Stimulated activated naive CD8-positive, alpha-beta T cell treated with anti-CD3 and anti-CD28 coated beads, Interleukin-15, Interleukin-2, amounts not matched to agents 100 U/mL and 50 U/mL, for 24 hours (primary cell): ENCODE results near the gene ELF4.
"Not testable (repeated sequence)": the region's sequence is repeated elsewhere in the genome, so short reads cannot be mapped to it uniquely, and the experiment has no call there.

ENCODE experiments used
- ATAC-seq: fragments of 150-1000 bp; cut with Tn5 transposase; one replicate; pipeline ENCODE4 v1.10.0; 2021
- DNase-seq: peaks from one replicate; pipeline ENCODE4 v3.0.0; 2021

Gene ELF4

DNA sequence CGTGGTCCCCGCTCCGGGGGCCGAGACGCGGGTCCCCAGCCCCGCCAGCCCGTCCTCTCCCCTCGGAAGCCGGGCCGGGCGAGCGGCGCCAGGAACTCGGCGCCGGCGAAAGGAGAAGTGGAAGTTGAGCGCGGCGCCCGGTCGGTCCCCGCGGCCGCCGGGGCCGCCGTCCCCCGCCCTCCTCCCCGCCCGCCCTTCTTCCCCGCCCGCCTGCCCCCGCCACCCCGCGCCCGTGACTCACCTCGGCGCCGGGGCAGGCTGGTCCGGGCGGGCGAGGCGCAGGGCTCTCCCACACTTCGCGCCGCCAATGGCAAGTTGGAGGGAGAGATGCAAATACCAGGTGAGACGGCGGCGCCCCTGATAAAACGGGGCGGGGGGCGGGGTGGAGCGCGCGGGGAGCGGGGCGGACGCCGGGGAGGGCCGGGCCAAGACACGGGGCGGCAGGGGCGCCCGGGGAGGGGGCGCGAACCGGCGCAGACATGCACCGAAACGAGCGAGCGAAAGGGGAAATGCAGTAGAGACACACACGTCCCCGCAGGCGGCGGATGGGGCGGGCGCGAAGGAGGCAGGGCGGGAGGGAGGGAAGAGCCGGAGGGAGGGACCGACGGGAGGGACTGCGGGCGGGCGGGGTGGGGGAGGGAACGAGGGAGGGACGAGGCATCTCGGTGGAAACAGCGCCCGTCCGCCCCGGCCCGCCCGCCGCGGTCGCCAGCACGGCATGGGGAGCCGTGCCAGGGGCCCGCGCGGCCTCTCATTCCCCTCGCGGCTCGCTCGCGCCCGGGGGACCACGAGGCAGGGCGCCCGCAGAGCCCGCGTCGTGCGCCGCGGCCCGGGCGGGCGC lies at the start of gene ELF4:
Gene ELF4, minus strand, starts transcription at position 119 of the 841 bp plus-strand sequence. CDS start 29,167 bp downstream, outside the sequence.
- DNase-seq: peak; percentile 57
- peak; percentile 56 for ATAC-seq

GRCh38 chrX:130159776-130160175 lies 49.5 kb upstream of the ELF4 start:
- DNase-seq (no peak), ATAC-seq (no peak)

GRCh38 chrX:130158311-130158710 lies 48.0 kb upstream of the ELF4 start:
- ATAC-seq (no peak), DNase-seq (no peak)

DNA sequence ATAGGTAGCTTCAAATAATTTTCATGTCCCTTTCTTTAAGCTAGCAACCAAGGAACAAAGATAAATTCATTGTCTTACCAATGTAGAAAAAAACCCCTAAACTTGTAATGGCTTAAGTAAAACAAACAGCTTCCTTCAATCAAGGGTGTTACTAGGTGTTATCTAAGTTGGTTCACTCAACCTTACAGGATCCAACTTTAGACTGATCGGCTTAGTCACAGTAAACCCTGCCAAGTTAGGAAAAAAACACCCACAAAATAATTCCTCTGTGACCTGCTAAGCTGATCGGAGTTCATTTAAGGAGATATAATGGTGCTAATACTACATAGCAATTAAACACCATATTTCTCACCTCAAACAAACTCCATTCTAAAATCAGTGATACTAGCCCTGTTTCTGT lies 45.3 kb upstream of the ELF4 start:
- no peak for DNase-seq
- ATAC-seq: no peak

DNA sequence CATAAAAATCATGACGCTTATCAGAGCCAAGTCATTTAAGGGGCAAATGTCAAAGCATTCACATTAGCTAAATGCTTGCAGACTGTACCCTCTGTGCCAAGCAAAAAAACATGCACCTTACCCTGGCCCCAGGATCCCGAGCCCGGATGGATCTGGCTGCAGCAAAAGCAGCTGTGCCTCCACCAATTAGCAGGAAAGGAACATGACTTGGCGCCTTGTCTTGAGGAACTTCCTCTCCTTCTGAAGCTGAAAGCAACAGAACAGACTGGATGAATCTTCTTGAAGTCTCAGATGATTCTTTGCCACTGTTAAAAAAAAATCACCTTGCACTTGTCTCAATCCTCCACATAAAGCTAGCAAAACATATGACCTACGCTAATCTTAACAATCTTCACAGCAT lies 37.3 kb upstream of the ELF4 start:
- DNase-seq (no peak), ATAC-seq (no peak)

GRCh38 chrX:130145123-130145522 lies 34.8 kb upstream of the ELF4 start:
- DNase-seq: no peak
- ATAC-seq: no peak

DNA sequence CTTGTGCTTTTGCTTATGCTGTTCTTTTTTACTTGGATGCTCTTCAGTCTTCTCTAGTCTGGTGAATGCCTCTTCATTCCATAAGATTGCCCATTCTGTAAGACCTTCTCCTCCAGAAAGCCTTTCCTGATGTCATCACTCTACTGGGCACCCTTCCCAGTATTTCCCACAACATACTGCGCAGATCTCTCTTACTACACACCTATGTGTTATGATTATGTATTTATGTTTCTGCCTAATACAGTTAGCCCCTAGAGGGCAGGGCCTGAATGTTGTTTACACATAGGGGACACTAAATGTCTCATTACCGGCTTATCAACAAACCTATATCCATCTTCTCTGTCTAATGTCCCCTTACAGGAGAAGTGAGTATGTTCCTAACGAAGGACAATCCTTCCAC lies 34.2 kb upstream of the ELF4 start:
- ATAC-seq: no peak

GRCh38 chrX:130139474-130140201 lies 29.3 kb upstream of the ELF4 start:
- DNase-seq (no peak), ATAC-seq (no peak)

More for the DNA sequence above, 34.2 kb upstream of the ELF4 start:
- DNase-seq: no peak

- DNase-seq (no peak), ATAC-seq (no peak)
These were observed 26.7 kb upstream of the ELF4 start for GRCh38 chrX:130136961-130137360.

GRCh38 chrX:130136496-130136895 lies 26.2 kb upstream of the ELF4 start:
- DNase-seq (no peak), ATAC-seq (no peak)

- ATAC-seq: no peak
- no peak for DNase-seq
These were observed 20.7 kb upstream of the ELF4 start for GRCh38 chrX:130130990-130131389.

DNA sequence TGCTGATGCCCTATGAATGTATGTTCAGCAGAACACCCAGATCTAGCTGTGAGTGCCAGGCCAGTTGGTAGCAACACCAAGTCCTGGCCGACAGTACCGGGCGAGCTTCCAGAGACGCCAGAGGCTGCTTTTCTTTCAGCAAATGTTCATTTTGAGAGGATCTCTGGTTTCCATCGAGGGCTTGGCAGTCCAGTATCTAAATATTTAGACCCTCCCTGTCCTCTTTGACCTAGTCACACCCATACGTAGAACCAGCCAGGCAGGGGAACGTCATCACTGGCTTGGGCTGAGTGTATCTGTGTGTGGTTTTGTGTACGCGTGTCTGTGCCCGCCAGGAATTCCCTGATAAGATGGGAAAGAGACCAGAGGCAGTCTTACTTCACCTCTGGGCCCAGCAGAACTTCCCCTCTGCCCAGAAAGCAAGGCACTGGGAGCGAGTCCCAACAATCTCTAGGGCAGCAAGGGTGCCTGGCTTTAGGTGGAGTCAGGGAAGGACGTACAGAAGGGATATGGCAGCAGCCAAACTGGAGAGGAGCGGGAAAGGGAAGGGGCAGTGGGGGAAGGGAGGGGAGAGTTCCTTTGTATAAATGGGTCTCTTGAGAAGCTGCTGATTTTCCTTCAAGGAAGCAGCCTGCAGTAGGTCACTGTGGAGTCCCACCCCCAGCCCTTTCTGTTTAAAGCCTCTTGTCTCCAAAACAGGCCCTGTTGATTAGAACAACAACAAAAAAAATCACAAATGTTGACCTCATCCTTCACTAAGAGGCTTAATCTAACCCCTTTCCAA lies 15.0 kb upstream of the ELF4 start:
- no peak for ATAC-seq
- DNase-seq: no peak

- DNase-seq (no peak), ATAC-seq (no peak)
These were observed 14.3 kb upstream of the ELF4 start for GRCh38 chrX:130124577-130124976.

DNA sequence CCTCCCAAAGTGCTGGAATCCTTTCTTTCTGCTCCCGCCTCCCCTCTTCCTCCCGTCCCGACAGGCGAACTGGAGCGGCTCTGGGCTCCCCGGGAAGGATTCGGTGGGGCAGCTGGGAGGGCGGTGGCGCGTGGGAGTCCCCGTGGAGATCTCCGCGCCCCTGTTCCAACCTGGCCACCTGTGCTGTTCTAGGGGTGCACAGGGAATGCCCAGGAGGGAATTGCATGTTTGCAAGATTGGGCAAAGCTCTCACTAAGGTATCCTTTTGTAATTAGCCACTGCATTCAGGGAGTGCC lies 11.2 kb upstream of the ELF4 start:
- ATAC-seq: no peak
- no peak for DNase-seq

GRCh38 chrX:130120746-130121504 lies 10.6 kb upstream of the ELF4 start:
- peak; percentile 72 for DNase-seq
- peak; percentile 85 for ATAC-seq

DNA sequence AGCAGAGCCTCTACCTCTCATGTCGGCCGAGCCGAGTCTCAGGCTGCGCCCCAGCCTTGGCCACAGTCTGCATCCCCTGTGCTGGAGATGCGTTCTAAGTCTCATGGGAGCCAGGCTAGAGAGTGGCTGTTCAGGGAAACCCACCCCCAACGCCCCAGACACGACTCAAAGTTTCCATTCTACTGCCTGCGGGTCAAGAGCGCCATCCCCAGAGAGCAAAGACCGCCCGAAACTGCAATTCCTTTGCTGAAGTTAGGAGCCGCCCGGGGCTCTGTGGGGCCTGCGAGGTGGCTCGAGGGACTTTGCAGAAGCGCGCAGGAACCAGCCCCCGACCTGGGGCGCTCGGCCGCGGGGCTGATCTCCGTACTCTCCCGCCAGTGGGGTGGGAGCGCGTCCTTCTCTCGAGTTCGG lies 10.0 kb upstream of the ELF4 start:
- DNase-seq (peak; percentile 39), ATAC-seq (peak; percentile 41)

GRCh38 chrX:130119312-130119898 lies 9.1 kb upstream of the ELF4 start:
- no peak for ATAC-seq
- DNase-seq: no peak

GRCh38 chrX:130118441-130119311 lies 8.4 kb upstream of the ELF4 start:
- ATAC-seq: peak; percentile 10
- no peak for DNase-seq

- DNase-seq: no peak
- no peak for ATAC-seq
These were observed 6.9 kb upstream of the ELF4 start for GRCh38 chrX:130117166-130117565.

DNA sequence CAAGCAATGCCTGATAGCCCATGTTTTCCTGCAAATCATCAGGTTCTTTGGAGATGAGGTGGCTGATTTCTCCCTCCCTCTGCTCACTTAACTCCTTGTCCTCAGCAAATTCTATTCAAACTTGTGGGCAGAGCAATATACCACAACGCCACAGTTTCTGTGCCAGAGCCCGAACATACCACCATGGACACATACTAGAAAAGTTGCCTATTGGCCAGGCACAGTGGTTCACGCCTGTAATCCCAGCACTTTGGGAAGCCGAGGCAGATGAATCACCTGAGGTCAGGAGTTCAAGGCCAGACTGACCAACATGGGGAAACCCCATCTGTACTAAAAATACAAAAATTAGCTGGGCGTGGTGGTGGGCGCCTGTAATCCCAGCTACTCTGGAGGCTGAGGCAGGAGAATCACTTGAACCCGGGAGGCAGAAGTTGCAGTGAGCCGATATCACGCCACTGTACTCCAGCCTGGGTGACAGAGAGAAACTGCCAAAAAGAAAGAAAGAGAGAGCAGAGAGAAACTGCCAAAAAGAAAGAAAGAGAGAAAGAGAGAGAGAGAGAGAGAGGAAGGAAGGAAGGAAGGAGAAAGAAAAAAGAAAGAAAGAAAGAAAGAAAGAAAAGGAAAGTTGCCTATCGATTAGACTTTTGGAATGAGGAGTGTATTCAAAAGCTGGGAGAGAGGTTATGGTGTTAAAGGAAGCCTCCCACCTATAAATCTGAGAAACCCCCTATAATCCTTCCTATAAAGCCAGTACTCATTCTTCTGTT lies 5.0 kb upstream of the ELF4 start:
- peak; percentile 12 for ATAC-seq
- not testable (repeated sequence) for DNase-seq
